Natural killer cell (primary cell): ENCODE measurements around the gene TCERG1L. TPM values are rescaled to one million over a fixed set of nuclear protein-coding genes. Genes with fewer than 3 reads are reported as not detected.

Experiments
- ATAC-seq, 3 donors: fragments of 150-1000 bp in 2 of 3; fragments of 200-7000 bp in 1 of 3; cut with Tn5 transposase; 1 replicate in 1 of 3; 2 replicates in 2 of 3; pipeline ENCODE4 v1.10.0; 2021; ENCODE audit warnings: mild to moderate bottlenecking in 2 of 3, moderate library complexity in 2 of 3
- DNase-seq, 2 donors: peaks; one replicate each; pipeline versions ENCODE4 v3.0.0 to v3.0.0-alpha.2; 2013 to 2021; ENCODE audit warnings: mixed read lengths in 1 of 2
- H3K27ac ChIP-seq: one replicate; pipeline ENCODE4 v1.5.1; 2013; ENCODE audit warnings: mild to moderate bottlenecking, low read length
- H3K27me3 ChIP-seq: one replicate; pipeline ENCODE4 v1.6.1; 2013; ENCODE audit warnings: low read length; ENCODE audit not compliant: control insufficient read depth, insufficient read depth
- H3K36me3 ChIP-seq: one replicate; pipeline ENCODE4 v1.6.1; 2013; ENCODE audit warnings: low read length; ENCODE audit not compliant: control insufficient read depth, insufficient read depth
- H3K4me1 ChIP-seq: one replicate; pipeline ENCODE4 v1.6.1; 2013; ENCODE audit warnings: low read length; ENCODE audit not compliant: control insufficient read depth, insufficient read depth
- H3K4me3 ChIP-seq: one replicate; pipeline ENCODE4 v1.5.1; 2013; ENCODE audit warnings: low read length
- H3K9me3 ChIP-seq: one replicate; pipeline ENCODE4 v1.6.1; 2013; ENCODE audit warnings: low read length; ENCODE audit not compliant: control insufficient read depth, insufficient read depth
- H3K27ac Mint-ChIP-seq, 2 donors: one replicate each; pipeline ENCODE4 v1.8.0; 2022; ENCODE audit warnings: mild to moderate bottlenecking in 2 of 2, mixed read lengths in 2 of 2, moderate library complexity in 1 of 2
- H3K27me3 Mint-ChIP-seq, 2 donors: one replicate each; pipeline ENCODE4 v1.8.0; 2022; ENCODE audit warnings: low read depth in 2 of 2, mixed read lengths in 2 of 2
- H3K36me3 Mint-ChIP-seq: one replicate; pipeline ENCODE4 v1.8.0; 2022; ENCODE audit warnings: mixed read lengths
- H3K4me1 Mint-ChIP-seq, 2 donors: one replicate each; pipeline ENCODE4 v1.8.0; 2022; ENCODE audit warnings: mixed read lengths in 2 of 2
- H3K4me3 Mint-ChIP-seq: one replicate; pipeline ENCODE4 v1.8.0; 2022; ENCODE audit warnings: mild to moderate bottlenecking, moderate library complexity, mixed read lengths
- H3K9me3 Mint-ChIP-seq, 2 donors: one replicate each; pipeline ENCODE4 v1.8.0; 2022; ENCODE audit warnings: mixed read lengths in 2 of 2
- CTCF ChIP-seq: fragments of 200-600 bp; IDR thresholded peaks from one replicate; pipeline ENCODE4 v1.8.0; 2022; ENCODE audit warnings: antibody characterized with exemption
- WGBS: methylation state at CpG from one replicate; pipeline ENCODE4 v1.1.7; 2013; ENCODE audit warnings: missing lambda C conversion rate; ENCODE audit not compliant: insufficient coverage; 5-methylcytosine and 5-hydroxymethylcytosine counted together
- intact Hi-C: fragments of 100-400 bp; cut with micrococcal nuclease; formaldehyde crosslinking; loops from one replicate; pipeline ENCODE4 v1.14.2; 2022
- total RNA-seq, 4 donors: library from RNA; stranded (reverse); fragments of 120-200 nt in 1 of 4; gene quantifications; one replicate each; pipeline versions ENCODE4 v1.2.3 to v1.2.4, GENCODE V29; 2013 to 2022

The TCERG1L gene
- total RNA-seq, 3 donors from 2014 or later (not counting 1 experiment from before 2014, with no cell fraction given), result 0.48 TPM; not detected in 2

GRCh38 chr10:131099028-131099726, 212.3 kb downstream of the TCERG1L start:
- no peak overlapping the region for H3K27ac Mint-ChIP-seq
- no peak overlapping the region for H3K4me3 ChIP-seq
- no peak overlapping the region for H3K4me3 Mint-ChIP-seq
- H3K27me3 Mint-ChIP-seq, result no peaks in the 10 kb centered on the region
- 80% methylated on average over 11 of the region's 11 CpGs for WGBS
- intact Hi-C loops, result no loop called here
- no peaks in the 10 kb centered on the region for H3K9me3 Mint-ChIP-seq
- H3K4me1 Mint-ChIP-seq, result no peaks in the 10 kb centered on the region
- H3K27ac ChIP-seq, result no peak overlapping the region
- no peaks in the 10 kb centered on the region for H3K4me1 ChIP-seq
- H3K27me3 ChIP-seq, result no peaks in the 10 kb centered on the region
- no peaks in the 10 kb centered on the region for H3K36me3 ChIP-seq
- ATAC-seq (no peak), DNase-seq (no peak)
- no peaks in the 10 kb centered on the region for H3K9me3 ChIP-seq
- H3K36me3 Mint-ChIP-seq, result no peaks in the 10 kb centered on the region
- no peak for TF ChIP-seq CTCF

GRCh38 chr10:131098416-131098952, 213.0 kb downstream of the TCERG1L start:
- Histone ChIP-seq H3K27ac (no peak overlapping the region), H3K27me3 (no peaks in the 10 kb centered on the region), H3K9me3 (no peaks in the 10 kb centered on the region), H3K4me3 (no peak overlapping the region), H3K4me1 (no peaks in the 10 kb centered on the region), H3K36me3 (no peaks in the 10 kb centered on the region)
- no peaks in the 10 kb centered on the region for H3K4me1 Mint-ChIP-seq
- no peak for DNase-seq
- no peak overlapping the region for H3K4me3 Mint-ChIP-seq
- no peaks in the 10 kb centered on the region for H3K36me3 Mint-ChIP-seq
- no peaks in the 10 kb centered on the region for H3K27me3 Mint-ChIP-seq
- H3K9me3 Mint-ChIP-seq, result no peaks in the 10 kb centered on the region
- WGBS, result 86% methylated on average over 15 of the region's 15 CpGs
- no peak for ATAC-seq
- H3K27ac Mint-ChIP-seq, result no peak overlapping the region
- no peak for TF ChIP-seq CTCF
- intact Hi-C loops, result no loop called here

- H3K27me3 ChIP-seq, result no peaks in the 10 kb centered on the region
- intact Hi-C loops, result no loop called here
- no peaks in the 10 kb centered on the region for H3K36me3 ChIP-seq
- H3K4me3 Mint-ChIP-seq, result no peak overlapping the region
- WGBS, result 81% methylated on average over 7 of the region's 7 CpGs
- H3K27me3 Mint-ChIP-seq, result no peaks in the 10 kb centered on the region
- no peaks in the 10 kb centered on the region for H3K4me1 ChIP-seq
- H3K27ac Mint-ChIP-seq, result no peak overlapping the region
- H3K27ac ChIP-seq, result no peak overlapping the region
- H3K36me3 Mint-ChIP-seq, result no peaks in the 10 kb centered on the region
- H3K9me3 ChIP-seq, result no peaks in the 10 kb centered on the region
- no peak for ATAC-seq
- H3K9me3 Mint-ChIP-seq, result no peaks in the 10 kb centered on the region
- no peaks in the 10 kb centered on the region for H3K4me1 Mint-ChIP-seq
- DNase-seq, result no peak
- H3K4me3 ChIP-seq, result no peak overlapping the region
- no peak for TF ChIP-seq CTCF
Observed at GRCh38 chr10:131096031-131096430, 215.5 kb downstream of the TCERG1L start.

- Mint-ChIP-seq H3K9me3 (no peaks in the 10 kb centered on the region), H3K4me3 (no peak overlapping the region), H3K4me1 (no peaks in the 10 kb centered on the region), H3K36me3 (no peaks in the 10 kb centered on the region), H3K27me3 (no peaks in the 10 kb centered on the region), H3K27ac (no peak overlapping the region)
- intact Hi-C loops, result no loop called here
- no peak for TF ChIP-seq CTCF
- DNase-seq, result no peak
- H3K27me3 ChIP-seq, result no peaks in the 10 kb centered on the region
- no peaks in the 10 kb centered on the region for H3K36me3 ChIP-seq
- no peak overlapping the region for H3K4me3 ChIP-seq
- ATAC-seq, result no peak
- 94% methylated on average over 12 of the region's 12 CpGs for WGBS
- no peaks in the 10 kb centered on the region for H3K9me3 ChIP-seq
- no peaks in the 10 kb centered on the region for H3K4me1 ChIP-seq
- no peak overlapping the region for H3K27ac ChIP-seq
Observed at GRCh38 chr10:131095313-131095580, 216.3 kb downstream of the TCERG1L start.
